NOMO-1 treated with DMSO at 0.1 percent for 48 hours (cell line): ENCODE measurements around the gene SEMA4D.

Experiments
- DNase-seq: peaks from one replicate; lab custom pipeline; 2025; ENCODE audit not compliant: unreplicated experiment; lab: John Stamatoyannopoulos, UW

SEMA4D gene

GRCh38 chr9:89446261-89446960, 51.5 kb downstream of the SEMA4D start:
- DNase-seq = no peak

GRCh38 chr9:89445801-89446251, 52.1 kb downstream of the SEMA4D start:
- DNase-seq = no peak

GRCh38 chr9:89444925-89445765, 52.8 kb downstream of the SEMA4D start:
- no peak for DNase-seq

GRCh38 chr9:89444274-89444673, 53.6 kb downstream of the SEMA4D start:
- no peak for DNase-seq

- DNase-seq = peak; percentile 20
Observed at GRCh38 chr9:89442981-89443814, 54.7 kb downstream of the SEMA4D start.

GRCh38 chr9:89442501-89442978, 55.4 kb downstream of the SEMA4D start:
- DNase-seq = peak; percentile 16

GRCh38 chr9:89441986-89442385, 55.9 kb downstream of the SEMA4D start:
- DNase-seq = no peak

- DNase-seq = no peak
Observed at GRCh38 chr9:89441655-89441970, 56.3 kb downstream of the SEMA4D start.

- no peak for DNase-seq
Observed at GRCh38 chr9:89440951-89441654, 56.8 kb downstream of the SEMA4D start.

GRCh38 chr9:89440548-89440947, 57.4 kb downstream of the SEMA4D start:
- peak; percentile 64 for DNase-seq

GRCh38 chr9:89440046-89440445, 57.9 kb downstream of the SEMA4D start:
- no peak for DNase-seq

- DNase-seq = no peak
Observed at GRCh38 chr9:89439571-89439970, 58.3 kb downstream of the SEMA4D start.

GRCh38 chr9:89438194-89438593, 59.7 kb downstream of the SEMA4D start:
- no peak for DNase-seq

GRCh38 chr9:89437772-89438171, 60.1 kb downstream of the SEMA4D start:
- DNase-seq = no peak

- DNase-seq = no peak
Observed at GRCh38 chr9:89436963-89437625, 60.8 kb downstream of the SEMA4D start.

GRCh38 chr9:89436326-89436725, 61.6 kb downstream of the SEMA4D start:
- no peak for DNase-seq

- DNase-seq = no peak
Observed at GRCh38 chr9:89435071-89435823, 62.7 kb downstream of the SEMA4D start.

- DNase-seq = no peak
Observed at GRCh38 chr9:89434636-89435035, 63.3 kb downstream of the SEMA4D start.

GRCh38 chr9:89433826-89434225, 64.1 kb downstream of the SEMA4D start:
- DNase-seq = no peak
